Mesenchymal stem cell (in vitro differentiated cells and primary cell): Measurements from ENCODE around the gene FNIP2.

ENCODE experiments used
- DNase-seq: peaks from one replicate; pipeline ENCODE4 v3.0.0-alpha.2; 2013
- H2AFZ ChIP-seq: one replicate; pipeline ENCODE4 v1.6.1; 2013; ENCODE audit warnings: low read depth, mild to moderate bottlenecking, control low read depth, inconsistent platforms, low read length, moderate library complexity
- H2AK5ac ChIP-seq: 2 replicates; pipeline ENCODE4 v1.6.1; 2013; ENCODE audit warnings: low read length, moderate library complexity, mild to moderate bottlenecking, inconsistent platforms; ENCODE audit not compliant: severe bottlenecking
- H2BK120ac ChIP-seq: one replicate; pipeline ENCODE4 v1.6.1; 2013; ENCODE audit warnings: low read depth, mild to moderate bottlenecking, inconsistent platforms, low read length, moderate library complexity
- H2BK12ac ChIP-seq, 2 experiments: one replicate each; pipeline ENCODE4 v1.6.1; 2013; ENCODE audit warnings: inconsistent platforms in 2 of 2, low read length in 2 of 2, mild to moderate bottlenecking in 2 of 2, moderate library complexity in 2 of 2, control low read depth in 1 of 2
- H2BK15ac ChIP-seq: one replicate; pipeline ENCODE4 v1.6.1; 2013; ENCODE audit warnings: mild to moderate bottlenecking, low read depth, inconsistent platforms; ENCODE audit not compliant: poor library complexity, severe bottlenecking
- H2BK5ac ChIP-seq: 2 replicates; pipeline ENCODE4 v1.6.1; 2013; ENCODE audit warnings: low read depth, mild to moderate bottlenecking, low read length, control low read depth, inconsistent platforms; ENCODE audit not compliant: poor library complexity, severe bottlenecking
- H3K14ac ChIP-seq, 2 experiments: one replicate each; pipeline ENCODE4 v1.6.1; 2013; ENCODE audit warnings: inconsistent platforms in 2 of 2, low read length in 2 of 2, control low read depth in 1 of 2, mild to moderate bottlenecking in 1 of 2, moderate library complexity in 1 of 2
- H3K18ac ChIP-seq, 2 experiments: one replicate each; pipeline ENCODE4 v1.6.1; 2013; ENCODE audit warnings: inconsistent platforms in 2 of 2, low read length in 2 of 2, control low read depth in 1 of 2, low read depth in 1 of 2, mild to moderate bottlenecking in 1 of 2
- H3K23ac ChIP-seq, 2 experiments: one replicate each; pipeline ENCODE4 v1.6.1; 2013; ENCODE audit warnings: inconsistent platforms in 2 of 2, low read length in 2 of 2, mild to moderate bottlenecking in 2 of 2, moderate library complexity in 2 of 2, control low read depth in 1 of 2
- H3K27ac ChIP-seq: 2 replicates; pipeline ENCODE4 v1.5.1; 2013; ENCODE audit warnings: mild to moderate bottlenecking, moderate library complexity, low read length, control low read depth, inconsistent platforms; ENCODE audit not compliant: poor library complexity, severe bottlenecking
- H3K27me3 ChIP-seq, 2 experiments: 2 replicates each; pipeline versions ENCODE4 v1.6.1 to v1.7.0; 2013; ENCODE audit warnings: low read length in 2 of 2, mild to moderate bottlenecking in 2 of 2, moderate library complexity in 2 of 2, control low read depth in 1 of 2, inconsistent platforms in 1 of 2; ENCODE audit not compliant: control insufficient read depth in 1 of 2, insufficient read depth in 1 of 2
- H3K36me3 ChIP-seq, 2 experiments: 2 replicates each; pipeline versions ENCODE4 v1.6.1 to v1.7.0; 2013; ENCODE audit warnings: low read length in 2 of 2, control low read depth in 1 of 2, inconsistent platforms in 1 of 2, low read depth in 1 of 2, mild to moderate bottlenecking in 1 of 2; ENCODE audit not compliant: insufficient read depth in 2 of 2, control insufficient read depth in 1 of 2
- H3K4ac ChIP-seq, 2 experiments: one replicate each; pipeline ENCODE4 v1.6.1; 2013; ENCODE audit warnings: inconsistent platforms in 2 of 2, low read length in 2 of 2, mild to moderate bottlenecking in 2 of 2, moderate library complexity in 2 of 2, control low read depth in 1 of 2, low read depth in 1 of 2
- H3K4me1 ChIP-seq: 2 replicates; pipeline ENCODE4 v1.6.1; 2013; ENCODE audit warnings: low read depth, low read length, control low read depth; ENCODE audit not compliant: control insufficient read depth, insufficient read depth
- H3K4me2 ChIP-seq: 2 replicates; pipeline ENCODE4 v1.6.1; 2013; ENCODE audit warnings: low read length, mild to moderate bottlenecking, inconsistent platforms; ENCODE audit not compliant: poor library complexity, severe bottlenecking
- H3K4me3 ChIP-seq, 2 experiments: 2 replicates each; pipeline versions ENCODE4 v1.5.1 to v1.7.0; 2013; ENCODE audit warnings: low read length in 2 of 2, mild to moderate bottlenecking in 2 of 2, control low read depth in 1 of 2, low read depth in 1 of 2; ENCODE audit not compliant: insufficient read depth in 1 of 2
- H3K79me1 ChIP-seq: replicated peaks from 2 replicates; pipeline ENCODE4 v1.6.1; 2013; ENCODE audit warnings: mild to moderate bottlenecking, control low read depth, low read length, inconsistent platforms; ENCODE audit not compliant: poor library complexity, severe bottlenecking
- H3K9ac ChIP-seq: 2 replicates; pipeline ENCODE4 v1.7.0; 2013; ENCODE audit warnings: mild to moderate bottlenecking, low read length, moderate library complexity
- H3K9me3 ChIP-seq: 2 replicates; pipeline ENCODE4 v1.7.0; 2013; ENCODE audit warnings: mild to moderate bottlenecking, low read length; ENCODE audit not compliant: control insufficient read depth
- H4K8ac ChIP-seq: one replicate; pipeline ENCODE4 v1.6.1; 2013; ENCODE audit warnings: inconsistent platforms, mild to moderate bottlenecking, low read length, moderate library complexity
- H4K91ac ChIP-seq: one replicate; pipeline ENCODE4 v1.6.1; 2013; ENCODE audit warnings: mild to moderate bottlenecking, low read length, inconsistent platforms
- WGBS: methylation state at CpG from one replicate; pipeline ENCODE4 v1.1.7; 2013; ENCODE audit warnings: mixed read lengths; 5-methylcytosine and 5-hydroxymethylcytosine counted together

The FNIP2 gene

GRCh38 chr4:158775091-158775651 lies 6.3 kb downstream of the FNIP2 start:
- Histone ChIP-seq H3K27ac (peak overlapping the region; percentile 36), H3K23ac (no peak overlapping the region), H2BK5ac (no peak overlapping the region), H3K14ac (no peak overlapping the region), H3K36me3 (no peaks in the 10 kb centered on the region), H4K8ac (peak overlapping the region; percentile 69), H2AFZ (no peak overlapping the region), H2AK5ac (no peak overlapping the region), H3K9ac (peak overlapping the region; percentile 80), H3K79me1 (peaks cover 23% of the 10 kb centered on the region), H2BK12ac (no peak overlapping the region), H3K27me3 (no peaks in the 10 kb centered on the region), H2BK15ac (no peak overlapping the region), H3K4me1 (peaks cover 2% of the 10 kb centered on the region), H4K91ac (no peak overlapping the region), H3K4ac (no peak overlapping the region), H3K9me3 (no peaks in the 10 kb centered on the region), H3K18ac (peak overlapping the region in 1 of 2 experiments; percentile 6), H3K4me3 (peak overlapping the region in 1 of 2 experiments; percentile 45), H3K4me2 (peak overlapping the region; percentile 4), H2BK120ac (no peak overlapping the region)
- WGBS: 14% methylated on average over 1 of the region's 1 CpG
- peak; percentile 77 for DNase-seq

GRCh38 chr4:158776106-158776505 lies 7.3 kb downstream of the FNIP2 start:
- WGBS: 100% methylated on average over 1 of the region's 1 CpG
- H3K4ac ChIP-seq: no peak overlapping the region
- H3K4me1 ChIP-seq: peaks cover 2% of the 10 kb centered on the region
- H3K36me3 ChIP-seq: no peaks in the 10 kb centered on the region
- H2BK15ac ChIP-seq: no peak overlapping the region
- H2AK5ac ChIP-seq: no peak overlapping the region
- no peak overlapping the region for H3K9ac ChIP-seq
- H3K9me3 ChIP-seq: no peaks in the 10 kb centered on the region
- peaks cover 19% of the 10 kb centered on the region for H3K79me1 ChIP-seq
- H2BK120ac ChIP-seq: no peak overlapping the region
- H3K27me3 ChIP-seq: no peaks in the 10 kb centered on the region
- no peak overlapping the region for H3K4me2 ChIP-seq
- H2BK5ac ChIP-seq: no peak overlapping the region
- no peak overlapping the region for H2BK12ac ChIP-seq
- H4K91ac ChIP-seq: no peak overlapping the region
- no peak overlapping the region for H4K8ac ChIP-seq
- no peak overlapping the region for H3K23ac ChIP-seq
- H3K4me3 ChIP-seq: no peak overlapping the region
- H3K18ac ChIP-seq: no peak overlapping the region
- DNase-seq: no peak
- peak overlapping the region in 1 of 2 experiments; percentile 15 for H3K14ac ChIP-seq
- no peak overlapping the region for H3K27ac ChIP-seq
- H2AFZ ChIP-seq: no peak overlapping the region

GRCh38 chr4:158777423-158778155 lies 8.8 kb downstream of the FNIP2 start:
- Histone ChIP-seq H3K18ac (peak overlapping the region; percentile 43 to 85), H3K14ac (no peak overlapping the region), H3K4me3 (no peak overlapping the region), H2BK15ac (no peak overlapping the region), H4K91ac (peak overlapping the region; percentile 50), H3K36me3 (no peaks in the 10 kb centered on the region), H3K23ac (peak overlapping the region in 1 of 2 experiments; percentile 14), H2AFZ (no peak overlapping the region), H3K27ac (no peak overlapping the region), H2BK12ac (peak overlapping the region; percentile 3 to 54), H3K79me1 (peaks cover 18% of the 10 kb centered on the region), H3K9me3 (no peaks in the 10 kb centered on the region), H3K9ac (peak overlapping the region; percentile 33), H4K8ac (peak overlapping the region; percentile 69), H2AK5ac (peak overlapping the region; percentile 13), H3K27me3 (no peaks in the 10 kb centered on the region), H2BK120ac (no peak overlapping the region), H3K4me1 (peaks cover 2% of the 10 kb centered on the region), H3K4me2 (no peak overlapping the region), H3K4ac (peak overlapping the region; percentile 17 to 75), H2BK5ac (no peak overlapping the region)
- 74% methylated on average over 4 of the region's 6 CpGs for WGBS
- DNase-seq: no peak

DNA sequence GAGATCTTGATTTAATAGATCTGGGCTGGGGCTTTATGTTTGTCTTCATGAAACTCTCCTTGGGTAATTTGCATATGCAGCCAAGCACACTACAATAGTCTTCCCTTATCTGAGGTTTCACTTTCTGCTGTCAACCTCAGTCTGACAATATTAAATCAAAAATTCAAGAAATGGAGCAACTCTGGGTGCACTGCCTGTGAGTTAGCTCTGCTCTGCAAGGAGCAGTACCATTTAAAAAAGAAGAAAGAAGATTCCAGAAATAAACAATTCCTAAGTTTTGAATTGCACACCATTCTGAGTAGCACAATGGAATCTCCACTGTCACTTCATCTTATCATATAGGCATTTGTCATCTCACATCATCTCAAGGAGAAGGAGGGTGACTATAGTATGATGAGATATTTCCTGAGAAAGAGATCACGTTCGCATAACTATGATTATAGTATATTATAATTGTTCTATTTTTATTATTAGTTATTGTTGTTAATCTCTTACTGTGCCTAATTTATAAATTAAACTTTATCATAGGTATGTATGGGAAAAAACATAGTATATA lies 9.4 kb downstream of the FNIP2 start:
- H3K9ac ChIP-seq: peak overlapping the region; percentile 33
- H3K4ac ChIP-seq: no peak overlapping the region
- H2BK15ac ChIP-seq: no peak overlapping the region
- no peak overlapping the region for H4K8ac ChIP-seq
- H3K18ac ChIP-seq: no peak overlapping the region
- no peak overlapping the region for H2AFZ ChIP-seq
- peaks cover 2% of the 10 kb centered on the region for H3K4me1 ChIP-seq
- no peak overlapping the region for H3K14ac ChIP-seq
- DNase-seq: no peak
- H3K4me3 ChIP-seq: no peak overlapping the region
- no peak overlapping the region for H2BK5ac ChIP-seq
- H3K79me1 ChIP-seq: peaks cover 18% of the 10 kb centered on the region
- no peak overlapping the region for H3K4me2 ChIP-seq
- H2AK5ac ChIP-seq: no peak overlapping the region
- no peaks in the 10 kb centered on the region for H3K27me3 ChIP-seq
- H3K36me3 ChIP-seq: no peaks in the 10 kb centered on the region
- WGBS: no CpG with 5 or more reads among the region's 2 CpGs
- no peak overlapping the region for H2BK120ac ChIP-seq
- H3K23ac ChIP-seq: no peak overlapping the region
- no peak overlapping the region for H4K91ac ChIP-seq
- no peak overlapping the region for H3K27ac ChIP-seq
- H2BK12ac ChIP-seq: no peak overlapping the region
- H3K9me3 ChIP-seq: no peaks in the 10 kb centered on the region
